GM19438 (cell line): Measurements from ENCODE around the gene TEX264.

Experiments
- ATAC-seq: cut with Tn5 transposase; IDR thresholded peaks from one replicate; pipeline ENCODE4 v1.9.1; 2021; ENCODE audit warnings: low read depth; ENCODE audit not compliant: unreplicated experiment

TEX264 gene

GRCh38 chr3:51691949-51692348 is 20.9 kb downstream of the TEX264 start:
- ATAC-seq, result no peak

GRCh38 chr3:51692980-51693395 is 21.9 kb downstream of the TEX264 start:
- ATAC-seq, result no peak

- no peak for ATAC-seq
Observed at GRCh38 chr3:51696954-51697353, 25.9 kb downstream of the TEX264 start.

GRCh38 chr3:51698209-51698608 is 27.2 kb downstream of the TEX264 start:
- no peak for ATAC-seq

- no peak for ATAC-seq
Observed at GRCh38 chr3:51700403-51700802, 29.4 kb downstream of the TEX264 start.

- ATAC-seq, result no peak
Observed at GRCh38 chr3:51702156-51702555, 31.1 kb downstream of the TEX264 start.

GRCh38 chr3:51703068-51703760 is 32.2 kb downstream of the TEX264 start:
- no peak for ATAC-seq

GRCh38 chr3:51703761-51704510 is 32.9 kb downstream of the TEX264 start:
- no peak for ATAC-seq

GRCh38 chr3:51704511-51704950 is 33.5 kb downstream of the TEX264 start:
- no peak for ATAC-seq

GRCh38 chr3:51705276-51706020 is 34.4 kb downstream of the TEX264 start:
- no peak for ATAC-seq

- no peak for ATAC-seq
Observed at GRCh38 chr3:51706021-51706485, 35.0 kb downstream of the TEX264 start.

- ATAC-seq, result no peak
Observed at GRCh38 chr3:51706788-51707731, 36.0 kb downstream of the TEX264 start, which contains the start of gene GRM2. GRM2 (plus strand) TSS chr3:51707068; CDS start chr3:51708984, 1,916 bp downstream.

- ATAC-seq, result no peak
Observed at GRCh38 chr3:51708216-51708845, 37.3 kb downstream of the TEX264 start.

GRCh38 chr3:51709004-51709420 is 38.0 kb downstream of the TEX264 start:
- no peak for ATAC-seq

- no peak for ATAC-seq
Observed at GRCh38 chr3:51709675-51710074, 38.6 kb downstream of the TEX264 start.

- ATAC-seq, result no peak
Observed at GRCh38 chr3:51710631-51711351, 39.7 kb downstream of the TEX264 start.

- no peak for ATAC-seq
Observed at GRCh38 chr3:51711352-51712037, 40.4 kb downstream of the TEX264 start.

- no peak for ATAC-seq
Observed at GRCh38 chr3:51712038-51712420, 41.0 kb downstream of the TEX264 start.
